HL-60 (cell line): Measurements from ENCODE around the gene AGAP1.

Source experiments
- DNase-seq, 2 experiments: peaks; one replicate each; pipeline ENCODE4 v3.0.0-alpha.2; 2010 to 2020; ENCODE audit warnings: low read depth in 1 of 2, low spot score in 1 of 2
- H3K27ac ChIP-seq: fragments of 250-450 bp; sonication (Bioruptor Pico); replicated peaks from 2 replicates; pipeline ENCODE4 v1.5.1; 2020; ENCODE audit warnings: mild to moderate bottlenecking, moderate library complexity
- H3K27me3 ChIP-seq: fragments of 250-450 bp; sonication (Bioruptor Pico); 2 replicates; pipeline ENCODE4 v1.5.1; 2021; ENCODE audit warnings: mild to moderate bottlenecking, moderate library complexity; ENCODE audit not compliant: insufficient read depth, poor library complexity, severe bottlenecking
- H3K4me3 ChIP-seq: replicated peaks from 2 replicates; pipeline ENCODE4 v1.5.1; 2011; ENCODE audit warnings: mild to moderate bottlenecking, control low read depth, low read length; ENCODE audit not compliant: insufficient read depth
- GABPA ChIP-seq: IDR thresholded peaks from 2 replicates; pipeline ENCODE4 v1.6.1; 2012; ENCODE audit warnings: low read depth
- POLR2AphosphoS5 ChIP-seq: IDR thresholded peaks from 2 replicates; pipeline ENCODE4 v1.6.1; 2012; ENCODE audit warnings: low read depth
- SPI1 ChIP-seq: IDR thresholded peaks from 2 replicates; pipeline ENCODE4 v1.6.1; 2012; ENCODE audit warnings: low read depth, mild to moderate bottlenecking, borderline replicate concordance
- TF ChIP-seq, protein P1 (sequence below): IDR thresholded peaks from one replicate; pipeline ENCODE4 v1.5.1; 2011; ENCODE audit warnings: low read length, control low read depth, inconsistent platforms; ENCODE audit not compliant: insufficient read depth
- TF ChIP-seq, protein P2 (sequence below): IDR thresholded peaks from 2 replicates; pipeline ENCODE4 v1.6.1; 2012; ENCODE audit warnings: low read depth; ENCODE audit not compliant: insufficient replicate concordance

AGAP1 gene

DNA sequence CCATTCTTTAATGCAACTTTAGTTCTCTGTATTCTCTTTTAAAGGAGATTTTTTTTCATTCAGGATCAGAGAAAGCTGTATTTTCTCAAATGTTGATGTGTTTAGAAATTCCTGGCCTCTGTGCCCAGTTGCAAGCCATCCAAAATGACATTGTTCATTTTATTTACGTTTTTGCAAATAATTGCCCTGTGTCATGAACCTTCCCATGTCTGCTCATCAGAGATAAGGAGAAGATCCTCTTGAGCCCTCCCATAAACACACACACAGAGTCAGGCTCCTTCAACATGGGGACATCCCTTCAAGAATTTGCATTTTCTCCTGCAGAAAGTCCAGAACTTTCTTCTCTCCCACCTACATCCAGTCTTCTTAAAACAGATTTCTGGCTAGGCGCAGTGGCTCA is 415.5 kb downstream of the AGAP1 start:
- H3K27me3 ChIP-seq, result no peaks in the 10 kb centered on the region
- H3K27ac ChIP-seq, result no peak overlapping the region
- no peak for DNase-seq
- TF ChIP-seq, protein P1, sequence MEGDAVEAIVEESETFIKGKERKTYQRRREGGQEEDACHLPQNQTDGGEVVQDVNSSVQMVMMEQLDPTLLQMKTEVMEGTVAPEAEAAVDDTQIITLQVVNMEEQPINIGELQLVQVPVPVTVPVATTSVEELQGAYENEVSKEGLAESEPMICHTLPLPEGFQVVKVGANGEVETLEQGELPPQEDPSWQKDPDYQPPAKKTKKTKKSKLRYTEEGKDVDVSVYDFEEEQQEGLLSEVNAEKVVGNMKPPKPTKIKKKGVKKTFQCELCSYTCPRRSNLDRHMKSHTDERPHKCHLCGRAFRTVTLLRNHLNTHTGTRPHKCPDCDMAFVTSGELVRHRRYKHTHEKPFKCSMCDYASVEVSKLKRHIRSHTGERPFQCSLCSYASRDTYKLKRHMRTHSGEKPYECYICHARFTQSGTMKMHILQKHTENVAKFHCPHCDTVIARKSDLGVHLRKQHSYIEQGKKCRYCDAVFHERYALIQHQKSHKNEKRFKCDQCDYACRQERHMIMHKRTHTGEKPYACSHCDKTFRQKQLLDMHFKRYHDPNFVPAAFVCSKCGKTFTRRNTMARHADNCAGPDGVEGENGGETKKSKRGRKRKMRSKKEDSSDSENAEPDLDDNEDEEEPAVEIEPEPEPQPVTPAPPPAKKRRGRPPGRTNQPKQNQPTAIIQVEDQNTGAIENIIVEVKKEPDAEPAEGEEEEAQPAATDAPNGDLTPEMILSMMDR, result no peak
- TF ChIP-seq, protein P2, sequence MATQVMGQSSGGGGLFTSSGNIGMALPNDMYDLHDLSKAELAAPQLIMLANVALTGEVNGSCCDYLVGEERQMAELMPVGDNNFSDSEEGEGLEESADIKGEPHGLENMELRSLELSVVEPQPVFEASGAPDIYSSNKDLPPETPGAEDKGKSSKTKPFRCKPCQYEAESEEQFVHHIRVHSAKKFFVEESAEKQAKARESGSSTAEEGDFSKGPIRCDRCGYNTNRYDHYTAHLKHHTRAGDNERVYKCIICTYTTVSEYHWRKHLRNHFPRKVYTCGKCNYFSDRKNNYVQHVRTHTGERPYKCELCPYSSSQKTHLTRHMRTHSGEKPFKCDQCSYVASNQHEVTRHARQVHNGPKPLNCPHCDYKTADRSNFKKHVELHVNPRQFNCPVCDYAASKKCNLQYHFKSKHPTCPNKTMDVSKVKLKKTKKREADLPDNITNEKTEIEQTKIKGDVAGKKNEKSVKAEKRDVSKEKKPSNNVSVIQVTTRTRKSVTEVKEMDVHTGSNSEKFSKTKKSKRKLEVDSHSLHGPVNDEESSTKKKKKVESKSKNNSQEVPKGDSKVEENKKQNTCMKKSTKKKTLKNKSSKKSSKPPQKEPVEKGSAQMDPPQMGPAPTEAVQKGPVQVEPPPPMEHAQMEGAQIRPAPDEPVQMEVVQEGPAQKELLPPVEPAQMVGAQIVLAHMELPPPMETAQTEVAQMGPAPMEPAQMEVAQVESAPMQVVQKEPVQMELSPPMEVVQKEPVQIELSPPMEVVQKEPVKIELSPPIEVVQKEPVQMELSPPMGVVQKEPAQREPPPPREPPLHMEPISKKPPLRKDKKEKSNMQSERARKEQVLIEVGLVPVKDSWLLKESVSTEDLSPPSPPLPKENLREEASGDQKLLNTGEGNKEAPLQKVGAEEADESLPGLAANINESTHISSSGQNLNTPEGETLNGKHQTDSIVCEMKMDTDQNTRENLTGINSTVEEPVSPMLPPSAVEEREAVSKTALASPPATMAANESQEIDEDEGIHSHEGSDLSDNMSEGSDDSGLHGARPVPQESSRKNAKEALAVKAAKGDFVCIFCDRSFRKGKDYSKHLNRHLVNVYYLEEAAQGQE, result no peak
- TF ChIP-seq SPI1 (no peak), GABPA (no peak), POLR2AphosphoS5 (no peak)
- no peak overlapping the region for H3K4me3 ChIP-seq

DNA sequence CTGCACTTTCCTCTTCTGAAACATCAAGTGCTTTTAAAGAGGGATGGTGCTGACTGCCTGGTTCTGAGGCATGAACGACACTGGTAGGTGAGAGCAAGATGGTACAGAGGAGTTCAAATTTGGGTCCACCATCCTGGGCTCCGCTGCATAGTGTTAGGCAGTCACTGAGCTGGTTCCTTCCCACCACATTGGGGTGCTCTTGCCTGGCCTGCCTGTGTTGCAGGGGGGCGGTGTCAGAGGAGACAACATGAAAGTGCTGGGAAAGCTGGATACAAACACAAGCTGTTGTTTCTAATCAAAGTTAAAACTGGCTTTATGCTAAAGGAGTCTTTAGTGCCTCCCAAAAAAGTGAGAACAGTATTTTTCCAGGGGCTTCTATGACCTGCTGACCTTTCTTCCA is 416.2 kb downstream of the AGAP1 start:
- no peak for DNase-seq
- TF ChIP-seq, protein P2, result no peak
- TF ChIP-seq POLR2AphosphoS5, result no peak
- no peak for TF ChIP-seq SPI1
- TF ChIP-seq, protein P1, result no peak
- no peak for TF ChIP-seq GABPA
- Histone ChIP-seq H3K4me3 (no peak overlapping the region), H3K27ac (no peak overlapping the region), H3K27me3 (no peaks in the 10 kb centered on the region)

DNA sequence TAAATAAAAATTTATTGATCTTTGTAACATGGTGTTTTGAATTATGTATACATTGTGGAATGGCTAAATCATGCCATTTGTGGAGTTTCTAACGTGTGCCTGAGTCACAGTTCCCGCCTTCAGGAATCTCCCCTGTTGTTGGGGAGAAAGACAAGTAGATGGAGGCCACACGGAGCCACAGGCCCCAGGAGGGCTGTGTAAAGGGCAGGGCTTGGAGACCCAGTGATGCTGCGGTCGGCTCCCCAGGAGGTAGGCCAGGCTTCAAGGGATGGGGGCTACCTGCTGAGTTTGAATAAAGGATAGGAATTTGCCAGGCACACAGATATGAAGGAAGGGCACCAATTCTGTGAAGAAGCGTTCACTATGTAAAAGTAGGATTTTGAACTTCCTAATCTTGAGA is 417.3 kb downstream of the AGAP1 start:
- TF ChIP-seq, protein P1, result no peak
- TF ChIP-seq POLR2AphosphoS5 (no peak), GABPA (no peak), SPI1 (no peak)
- TF ChIP-seq, protein P2, result no peak
- DNase-seq, result no peak

More for the DNA sequence above, 417.3 kb downstream of the AGAP1 start:
- H3K27me3 ChIP-seq, result no peaks in the 10 kb centered on the region
- no peak overlapping the region for H3K4me3 ChIP-seq
- no peak overlapping the region for H3K27ac ChIP-seq
